GM21360 (cell line): Measurements from ENCODE around the gene PDSS2.
"Not testable (repeated sequence)": the region's sequence is repeated elsewhere in the genome, so short reads cannot be mapped to it uniquely, and the experiment has no call there.

Experiments
- ATAC-seq: cut with Tn5 transposase; IDR thresholded peaks from one replicate; pipeline ENCODE4 v1.9.1; 2021; ENCODE audit warnings: mild to moderate bottlenecking, moderate library complexity; ENCODE audit not compliant: unreplicated experiment

The PDSS2 gene

DNA sequence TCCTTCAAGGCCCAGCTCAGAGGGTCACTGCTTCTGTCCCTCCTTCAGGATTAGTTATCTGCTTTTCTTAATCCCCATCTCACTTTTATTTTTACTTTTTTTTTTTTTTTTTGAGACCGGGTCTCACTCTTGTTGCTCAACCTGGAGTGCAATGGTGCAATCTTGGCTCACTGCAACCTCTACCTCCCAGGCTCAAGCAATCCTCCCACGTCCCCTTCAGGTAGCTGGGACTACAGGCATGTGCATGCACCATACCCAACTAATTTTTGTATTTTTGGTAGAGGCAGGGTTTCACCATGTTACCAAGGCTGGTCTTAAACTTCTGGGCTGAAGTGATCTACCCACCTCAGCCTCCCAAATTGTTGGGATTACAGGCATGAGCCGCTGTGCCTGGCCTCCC is 16.5 kb upstream of the PDSS2 start:
- not testable (repeated sequence) for ATAC-seq

DNA sequence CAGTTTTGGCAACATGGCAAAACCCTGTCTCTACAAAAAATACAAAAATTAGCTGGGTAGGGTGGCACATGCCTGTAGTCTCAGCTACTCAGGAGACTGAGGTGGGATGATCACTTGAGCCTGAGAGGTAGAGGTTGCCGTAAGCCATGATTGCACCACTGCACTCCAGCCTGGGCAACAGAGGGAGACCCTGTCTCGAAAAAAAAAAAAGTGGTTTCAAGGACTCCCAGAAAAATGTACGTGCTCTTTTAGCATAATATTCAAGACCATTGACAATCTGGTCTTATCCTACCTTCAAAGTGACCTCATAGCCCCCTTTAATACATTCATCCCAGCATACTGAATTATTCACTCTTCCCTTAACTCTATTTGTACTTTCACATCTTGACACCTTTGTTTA is 16.0 kb upstream of the PDSS2 start:
- not testable (repeated sequence) for ATAC-seq

DNA sequence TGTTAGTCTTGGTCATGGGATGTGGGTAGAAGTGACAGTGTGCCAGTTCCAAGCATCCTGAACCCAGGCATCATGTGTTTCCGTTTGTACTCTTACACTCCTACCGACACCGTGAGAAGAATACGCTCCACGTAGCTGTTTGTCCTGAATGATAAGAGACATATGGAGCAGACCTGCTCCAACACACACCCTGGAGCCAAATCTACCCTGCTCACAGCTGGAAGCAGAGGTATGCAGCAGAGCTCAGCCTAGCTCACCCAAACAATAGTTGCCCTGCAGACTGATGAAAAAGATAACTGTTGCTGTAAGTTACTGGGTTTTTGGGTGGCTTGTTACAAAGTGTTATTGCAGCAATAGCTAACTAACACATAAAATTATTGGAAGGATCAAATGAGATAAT is 14.3 kb upstream of the PDSS2 start:
- no peak for ATAC-seq

DNA sequence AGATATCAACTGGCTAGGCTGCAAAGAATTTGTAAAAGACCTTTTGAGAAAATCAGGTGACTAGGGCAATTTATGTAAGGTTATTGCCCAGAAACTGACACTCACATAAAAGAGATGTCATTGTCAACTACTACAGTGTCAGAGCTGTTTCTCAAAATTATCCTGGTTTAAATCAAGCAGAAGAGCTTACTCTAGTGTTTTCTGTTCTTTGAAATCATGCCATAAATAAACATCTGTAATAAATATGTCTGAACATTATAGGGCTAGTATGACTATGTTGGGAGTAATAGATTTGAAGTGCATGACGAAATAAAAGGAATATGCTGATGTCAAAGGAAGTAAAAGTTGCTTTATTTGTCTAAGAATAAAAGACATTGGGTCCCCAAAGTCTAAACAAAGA is 11.0 kb upstream of the PDSS2 start:
- no peak for ATAC-seq

DNA sequence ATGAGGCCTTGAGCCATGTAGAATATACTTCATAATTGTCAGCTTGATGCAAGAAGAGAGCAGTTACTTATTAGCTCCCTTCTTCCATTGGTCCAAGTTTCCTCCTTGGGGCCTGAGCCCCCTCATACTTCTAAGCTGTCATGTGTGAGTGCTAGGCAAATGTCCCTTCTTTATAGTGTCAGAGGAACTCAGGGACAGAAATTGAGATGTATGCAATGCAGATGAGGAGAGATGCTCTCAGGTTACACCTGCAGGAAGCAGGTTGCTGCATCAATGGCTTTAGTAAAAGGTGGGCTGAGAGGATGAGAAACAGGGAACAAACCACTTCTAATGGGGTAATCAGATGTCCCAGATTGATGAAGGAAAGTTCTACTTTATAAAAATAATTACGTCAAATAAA is 6.7 kb upstream of the PDSS2 start:
- no peak for ATAC-seq

DNA sequence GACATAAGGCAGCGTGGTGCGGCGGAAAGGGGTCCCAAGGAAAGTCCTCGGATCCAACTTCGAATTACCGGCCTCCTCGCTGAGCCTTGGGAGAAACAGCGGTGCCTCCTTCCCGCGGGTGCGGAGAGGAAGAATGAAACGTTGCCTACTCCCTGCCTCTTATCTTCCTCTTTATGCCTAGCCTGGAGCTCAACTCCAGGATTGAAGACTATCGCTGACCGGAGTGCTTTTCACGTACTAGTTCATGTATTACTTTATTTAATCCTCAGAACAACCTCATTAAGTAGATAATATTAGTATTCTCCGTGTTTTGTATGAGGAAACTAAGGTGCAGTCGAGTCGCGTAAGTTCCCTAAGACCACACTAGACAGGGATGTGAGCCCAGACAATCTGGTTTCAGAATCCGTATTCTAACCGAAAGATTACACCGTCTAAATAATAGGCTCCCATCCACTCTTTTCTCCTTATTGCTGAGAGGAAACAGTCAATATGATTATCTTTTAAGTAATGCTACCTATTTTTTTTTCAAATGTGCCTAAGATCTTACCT is 793 bp upstream of the PDSS2 start:
- no peak for ATAC-seq

DNA sequence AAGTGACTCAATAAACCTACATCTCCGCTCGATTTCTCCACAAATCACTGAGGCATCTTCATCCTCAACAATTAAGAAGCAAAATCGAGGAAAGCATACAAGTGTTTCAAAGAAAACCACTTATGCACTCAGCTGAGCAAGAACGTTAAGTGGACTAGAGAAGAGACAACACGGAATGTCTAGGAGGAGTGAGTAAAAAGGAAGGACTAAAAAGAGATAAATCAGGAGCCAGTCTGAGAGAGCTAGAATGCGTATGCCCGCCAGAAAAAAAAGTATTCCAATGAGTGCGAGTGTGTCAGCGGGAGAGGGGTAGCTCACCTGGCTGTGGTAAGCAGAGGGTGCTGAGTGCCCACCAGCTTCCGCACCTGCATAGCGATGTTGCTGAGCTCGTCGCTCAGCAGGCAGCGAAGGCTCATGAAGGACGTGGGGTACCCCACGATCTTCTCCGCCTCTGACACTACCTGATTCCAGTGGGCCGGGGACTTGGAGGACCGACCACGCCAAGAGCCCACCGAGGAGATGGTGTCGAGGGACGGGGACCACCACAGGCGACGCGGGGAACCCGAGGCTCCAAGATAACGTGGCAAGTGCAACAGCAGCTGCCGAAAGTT is 587 bp downstream of the PDSS2 start:
- ATAC-seq = peak; percentile 25

DNA sequence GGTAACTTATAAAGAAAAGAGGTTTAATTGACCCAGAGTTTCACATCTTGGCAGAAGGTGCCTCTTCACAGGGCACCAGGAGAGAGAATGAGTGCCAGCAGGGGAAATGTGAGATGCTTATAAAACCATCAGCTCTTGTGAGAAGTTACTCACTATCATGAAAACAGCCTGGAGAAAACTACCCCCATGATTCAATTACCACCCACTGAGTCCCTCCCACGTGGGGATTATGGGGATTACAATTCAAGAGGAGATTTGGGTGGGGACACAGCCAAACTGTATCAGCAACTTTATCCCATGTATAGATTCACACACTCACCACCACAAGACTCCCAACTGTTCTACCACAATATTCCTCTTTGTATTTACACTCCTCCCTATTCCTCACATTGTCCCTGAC is 10.6 kb downstream of the PDSS2 start:
- no peak for ATAC-seq

DNA sequence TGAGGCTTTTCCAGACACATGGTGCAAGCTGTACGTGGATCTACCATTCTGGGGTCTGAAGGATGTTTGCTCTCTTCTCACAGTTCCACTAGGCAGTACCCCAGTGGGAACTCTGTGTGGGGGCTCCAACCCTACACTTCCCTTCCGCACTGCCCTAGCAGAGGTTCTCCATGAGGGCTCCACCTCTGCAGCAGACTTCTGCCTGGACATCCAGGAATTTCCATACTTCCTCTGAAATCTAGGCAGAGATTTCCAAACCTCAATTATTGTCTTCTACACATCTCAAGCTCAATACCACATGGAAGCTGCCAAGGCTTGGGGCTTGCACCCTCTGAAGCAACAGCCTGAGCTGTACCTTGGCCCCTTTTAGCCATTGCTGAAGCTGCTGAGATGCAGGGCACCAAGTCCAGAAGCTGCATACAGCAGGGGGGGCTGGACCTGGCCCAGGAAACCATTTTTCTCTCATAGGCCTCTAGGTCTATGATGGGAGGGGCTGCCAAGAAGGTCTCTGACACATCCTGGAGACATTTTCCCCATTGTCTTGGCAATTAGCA is 11.6 kb downstream of the PDSS2 start:
- no peak for ATAC-seq

DNA sequence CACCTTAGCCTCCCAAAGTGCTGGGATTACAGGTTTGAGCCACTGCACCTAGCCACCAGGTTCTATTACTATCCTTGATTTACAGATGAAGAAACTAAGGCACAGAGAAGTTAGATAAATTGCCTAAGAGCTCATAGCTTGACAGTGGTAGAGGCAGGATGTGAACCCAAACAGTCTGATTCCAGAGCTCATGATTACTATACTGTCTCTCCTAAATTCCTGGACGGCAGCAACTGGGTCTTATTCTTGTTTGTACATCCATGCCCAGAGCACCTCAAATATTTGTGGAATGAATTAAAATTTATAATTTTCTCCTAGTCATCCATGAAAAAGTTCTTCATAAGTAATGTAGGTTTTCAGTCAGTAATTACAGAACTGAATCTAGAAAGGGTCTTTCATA is 15.1 kb downstream of the PDSS2 start:
- ATAC-seq = no peak

DNA sequence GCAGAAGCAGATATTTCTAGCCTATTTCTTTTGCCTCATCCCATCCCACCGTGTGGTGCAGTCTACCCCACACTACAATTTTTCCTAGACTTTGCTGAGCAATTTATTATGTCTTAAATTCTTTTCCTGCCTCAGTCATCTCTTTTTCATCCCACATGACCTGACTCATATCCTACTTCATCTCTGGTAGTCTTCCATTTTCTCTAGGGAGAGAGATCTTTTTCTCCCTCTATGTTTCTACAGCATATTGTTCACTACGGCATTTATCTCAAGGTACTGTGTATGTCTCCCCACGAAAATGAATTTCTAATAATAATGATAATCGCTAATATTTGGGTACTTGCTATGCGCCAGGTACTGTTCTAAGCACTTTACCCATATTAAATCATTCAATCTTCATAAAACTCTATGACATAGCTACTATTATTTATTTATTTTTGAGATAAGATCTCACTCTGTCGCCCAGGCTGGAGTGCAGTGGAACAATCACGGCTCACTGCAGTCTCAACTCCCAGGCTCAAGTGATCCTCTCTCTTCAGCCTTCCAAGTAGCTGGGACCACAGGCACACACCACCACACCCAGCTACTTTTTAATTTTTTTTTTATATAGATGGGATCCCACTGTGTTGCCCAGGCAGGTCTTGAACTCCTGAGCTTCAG is 15.6 kb downstream of the PDSS2 start:
- ATAC-seq = no peak

DNA sequence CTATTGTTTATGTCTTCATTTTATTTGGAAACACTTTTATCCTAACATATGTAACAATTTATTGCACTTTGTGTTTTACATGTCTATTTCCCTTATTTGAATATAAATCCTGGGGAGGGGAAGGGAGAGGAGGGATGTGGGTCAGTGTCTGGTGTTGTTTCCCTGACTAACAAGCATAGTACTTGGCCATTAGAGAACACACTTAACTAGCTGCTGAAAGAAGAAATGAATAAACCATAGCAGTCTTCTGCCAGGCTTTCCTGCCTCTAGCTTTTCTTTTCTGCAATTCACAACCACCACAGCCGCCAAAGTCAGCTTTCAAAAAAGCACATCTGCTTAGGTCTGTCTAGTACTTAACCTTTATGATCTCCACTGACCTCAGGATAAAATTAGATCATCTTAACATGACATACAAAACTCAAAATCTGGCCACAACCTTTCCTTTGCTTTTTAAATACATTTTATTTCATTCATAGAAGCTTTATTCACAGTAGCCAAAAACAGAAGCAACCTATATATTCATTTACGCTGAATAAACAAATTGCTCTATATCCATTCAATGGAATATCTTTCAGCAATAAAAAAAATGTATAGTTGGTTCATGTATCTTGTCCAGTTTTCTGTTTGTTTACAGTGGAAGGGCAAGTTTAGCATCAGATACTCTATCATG is 16.3 kb downstream of the PDSS2 start:
- ATAC-seq = no peak

DNA sequence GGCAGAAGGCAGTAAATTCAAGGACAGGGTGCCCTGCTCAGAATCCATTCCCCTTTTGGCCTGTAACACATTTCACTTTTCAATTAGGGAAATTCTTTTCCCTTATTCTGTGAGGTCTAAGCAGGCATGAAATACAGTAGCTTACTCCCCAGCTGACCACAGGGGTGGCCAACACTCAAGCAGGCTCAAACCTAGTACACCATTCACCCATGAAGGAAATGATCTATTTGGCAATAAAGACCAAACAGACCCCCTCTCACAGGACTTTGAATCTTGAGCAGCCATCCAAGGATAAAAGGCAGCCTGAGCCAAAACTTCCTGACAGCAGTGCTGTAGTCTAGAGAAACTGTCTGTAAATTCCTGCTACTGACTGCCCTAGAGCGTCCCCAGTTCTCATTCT is 17.7 kb downstream of the PDSS2 start:
- no peak for ATAC-seq

DNA sequence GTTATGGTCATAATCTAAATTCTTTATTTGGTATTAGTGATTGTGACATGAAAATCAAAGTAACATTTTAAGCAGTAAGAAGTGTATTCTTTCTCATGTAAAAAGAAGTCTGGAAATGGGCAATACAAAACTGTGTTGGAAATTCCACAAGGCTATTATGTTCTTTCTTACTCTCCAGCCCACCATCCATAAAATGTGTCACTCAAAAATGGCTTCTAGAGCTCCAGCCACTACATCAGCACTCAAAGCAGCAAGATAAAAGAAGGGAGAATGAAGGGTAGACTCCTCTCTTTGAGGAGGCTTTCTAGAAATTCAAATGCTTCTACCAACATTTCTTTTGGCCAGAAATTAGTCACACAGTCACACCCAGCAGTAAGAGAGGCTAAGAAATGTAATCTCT is 18.4 kb downstream of the PDSS2 start:
- ATAC-seq = no peak

DNA sequence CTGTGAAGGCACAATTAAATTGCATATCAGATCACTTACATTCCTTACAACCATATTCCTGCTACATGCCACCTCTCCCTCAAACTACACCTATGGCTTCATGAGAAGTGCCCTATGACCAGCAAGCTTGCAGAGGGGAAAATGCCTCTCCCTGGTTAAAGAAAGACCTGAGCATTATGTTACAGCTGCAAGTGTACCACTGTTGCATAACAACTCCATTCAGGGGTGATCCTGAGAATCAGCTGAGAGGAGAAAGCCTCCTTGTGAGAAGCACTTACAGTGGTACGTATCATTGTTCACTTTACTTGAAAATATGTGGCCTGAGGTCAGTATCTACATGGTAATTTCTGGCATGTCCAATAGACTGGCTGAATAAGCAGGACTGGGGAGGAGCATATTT is 20.0 kb downstream of the PDSS2 start:
- ATAC-seq = no peak

DNA sequence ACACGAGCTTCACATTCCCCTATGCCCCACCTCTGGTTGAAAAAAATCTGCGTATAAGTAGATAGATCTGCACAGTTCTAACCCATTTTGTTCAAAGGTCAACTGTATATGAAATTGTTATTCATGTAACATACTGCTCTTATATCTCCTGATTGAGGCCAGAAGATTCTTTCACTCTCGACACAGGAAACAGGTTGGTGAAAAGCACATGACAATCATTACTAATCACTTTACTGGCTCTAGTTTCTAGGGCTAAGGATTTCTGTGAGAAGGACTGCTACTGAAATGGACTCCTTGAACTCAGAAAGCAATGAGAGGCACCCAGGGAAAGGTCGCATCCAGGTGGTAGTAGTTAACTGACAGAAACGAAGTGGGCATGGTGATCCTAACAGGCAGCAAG is 21.7 kb downstream of the PDSS2 start:
- no peak for ATAC-seq

DNA sequence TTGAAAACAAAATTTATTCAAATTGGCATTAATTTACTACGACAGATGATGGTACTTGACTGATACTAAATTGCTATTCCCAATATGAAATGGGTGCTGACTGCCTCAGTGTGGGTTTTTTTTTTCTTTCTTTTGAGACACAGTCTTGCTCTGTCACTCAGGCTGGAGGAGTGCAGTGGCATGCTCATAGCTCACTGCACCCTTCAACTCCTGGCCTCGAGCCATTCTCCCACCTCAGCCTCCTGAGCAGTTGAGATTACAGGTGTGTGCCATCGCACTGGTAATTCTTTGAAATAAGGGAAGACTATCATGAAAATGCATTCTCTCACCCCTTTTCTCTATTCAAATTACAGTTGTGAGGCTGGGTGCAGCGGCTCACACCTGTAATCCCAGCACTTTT is 22.5 kb downstream of the PDSS2 start:
- ATAC-seq = no peak

DNA sequence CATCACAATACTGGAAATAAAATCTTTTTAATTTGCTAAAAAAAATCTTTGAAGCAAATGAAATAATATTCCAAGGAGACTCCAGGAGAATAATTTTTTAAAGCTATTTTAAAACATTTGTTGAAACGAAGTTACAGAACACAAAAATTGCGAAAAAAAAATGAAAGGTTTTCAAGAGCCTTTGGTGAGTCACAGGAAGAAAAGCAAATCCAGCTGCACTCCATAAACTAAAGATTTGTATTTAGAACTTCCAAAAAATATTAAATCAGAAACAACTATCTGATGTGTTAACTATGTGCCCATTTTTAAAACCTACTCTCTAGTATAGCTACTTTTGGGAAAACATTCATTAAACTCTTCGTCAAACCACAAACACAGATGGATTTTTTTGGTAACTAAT is 23.6 kb downstream of the PDSS2 start:
- ATAC-seq = no peak

DNA sequence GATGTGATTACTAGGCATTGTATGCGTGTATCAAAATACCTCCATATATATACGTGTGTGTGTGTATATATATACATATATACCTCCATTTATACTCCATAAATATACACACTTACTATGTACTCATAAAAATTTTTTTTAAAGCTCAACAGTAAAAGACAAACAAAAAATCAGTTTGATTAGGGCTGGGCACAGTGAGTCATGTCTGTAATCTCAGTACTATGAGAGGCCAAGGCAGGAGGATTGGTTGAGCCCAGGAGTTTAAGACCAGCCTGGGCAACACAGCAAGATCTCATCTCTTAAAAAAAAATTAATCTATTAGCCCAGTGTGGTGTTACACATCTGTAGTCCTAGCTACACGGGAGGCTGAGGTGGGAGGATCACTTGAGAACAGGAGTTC is 24.6 kb downstream of the PDSS2 start:
- no peak for ATAC-seq

DNA sequence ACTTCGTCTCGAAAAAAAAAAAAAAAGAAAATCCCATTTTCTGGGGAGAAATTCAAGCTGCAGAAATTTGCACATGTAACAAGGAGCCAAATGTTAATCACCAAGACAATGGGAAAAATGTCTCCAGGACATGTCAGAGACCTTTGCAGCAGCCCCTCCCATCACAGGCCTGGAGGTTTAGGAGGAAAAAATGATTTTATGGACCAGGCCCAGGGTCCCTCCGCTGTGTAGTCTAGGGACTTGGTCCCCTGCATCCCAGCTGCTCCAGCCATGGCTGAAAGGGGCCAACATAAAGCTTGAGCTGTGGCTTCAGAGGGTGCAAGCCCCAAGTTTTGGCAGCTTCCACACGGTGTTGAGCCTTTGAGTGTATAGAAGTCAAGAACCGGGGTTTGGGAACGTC is 33.4 kb downstream of the PDSS2 start:
- ATAC-seq = not testable (repeated sequence)

DNA sequence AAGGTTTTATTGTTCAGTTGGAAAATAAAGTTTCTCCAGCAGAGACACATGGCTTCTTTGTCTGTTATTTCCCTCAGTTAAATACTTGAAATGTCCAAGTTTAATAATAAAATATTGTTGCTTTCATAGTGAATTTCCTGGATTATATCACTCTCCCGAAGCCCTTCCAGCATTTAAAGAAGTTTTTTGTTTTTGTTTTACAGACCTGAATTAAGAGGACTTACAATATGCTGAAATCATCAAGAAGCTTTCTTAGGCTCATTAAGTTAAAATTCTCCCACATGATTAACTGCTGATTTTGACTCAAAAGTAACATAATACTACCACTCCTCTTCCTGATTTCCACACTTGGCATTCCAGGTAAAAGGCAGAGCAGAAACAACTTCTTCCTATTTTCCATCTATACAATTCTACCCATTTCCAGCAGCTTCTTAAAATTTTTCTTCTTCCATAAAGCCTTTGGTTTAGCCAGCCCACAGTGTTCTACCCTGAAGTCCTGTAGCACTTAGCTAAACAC is 35.8 kb downstream of the PDSS2 start:
- ATAC-seq = no peak
